Liver (tissue), 3 donors: ENCODE data around the gene ERP44.

Experiments used
- ATF3 ChIP-seq: IDR thresholded peaks from 2 replicates; pipeline ENCODE4 v1.6.1; 2016; ENCODE audit warnings: antibody characterized with exemption
- CTCF ChIP-seq: fragments of 150-350 bp; IDR thresholded peaks from 2 replicates; pipeline ENCODE4 v1.5.1; 2017; ENCODE audit warnings: improper control_type of control experiment, low read depth, low read length; ENCODE audit not compliant: missing input control
- EGR1 ChIP-seq, 2 donors: IDR thresholded peaks; 2 replicates each; pipeline ENCODE4 v1.6.1; 2016 to 2018; ENCODE audit warnings: antibody characterized with exemption in 2 of 2, low read depth in 2 of 2
- FOXA1 ChIP-seq: IDR thresholded peaks from 2 replicates; pipeline ENCODE4 v1.6.1; 2016; ENCODE audit warnings: antibody characterized with exemption
- GABPA ChIP-seq, 2 donors: IDR thresholded peaks in 1 of 2; conservative IDR thresholded peaks in 1 of 2; 2 replicates each; pipeline ENCODE4 v1.6.1; 2016; ENCODE audit warnings: antibody characterized with exemption in 2 of 2, mild to moderate bottlenecking in 1 of 2, moderate library complexity in 1 of 2
- JUND ChIP-seq, 2 donors: IDR thresholded peaks; 2 replicates each; pipeline ENCODE4 v1.6.1; 2016; ENCODE audit warnings: antibody characterized with exemption in 2 of 2
- MAX ChIP-seq: IDR thresholded peaks from 2 replicates; pipeline ENCODE4 v1.6.1; 2016; ENCODE audit warnings: antibody characterized with exemption
- REST ChIP-seq: IDR thresholded peaks from 2 replicates; pipeline ENCODE4 v1.6.1; 2016; ENCODE audit warnings: antibody characterized with exemption, mild to moderate bottlenecking
- SP1 ChIP-seq: IDR thresholded peaks from 2 replicates; pipeline ENCODE4 v1.6.1; 2018; ENCODE audit warnings: antibody characterized with exemption, mild to moderate bottlenecking
- TAF1 ChIP-seq: conservative IDR thresholded peaks from 2 replicates; pipeline ENCODE4 v1.6.1; 2016; ENCODE audit warnings: antibody characterized with exemption, mild to moderate bottlenecking
- YY1 ChIP-seq: IDR thresholded peaks from 2 replicates; pipeline ENCODE4 v1.6.1; 2016; ENCODE audit warnings: antibody characterized with exemption, mild to moderate bottlenecking
- ZBTB33 ChIP-seq: IDR thresholded peaks from 2 replicates; pipeline ENCODE4 v1.6.1; 2016; ENCODE audit warnings: antibody characterized with exemption
- donor health status: healthy.
- donor health status: healthy.

GRCh38 chr9:100052375-100052774, 46.4 kb downstream of the ERP44 start:
- TF ChIP-seq MAX (no peak), CTCF (no peak), ZBTB33 (no peak), TAF1 (no peak), JUND (IDR thresholded peaks at IDR 0.05) (no peak), YY1 (no peak), REST (no peak), ATF3 (no peak), GABPA (IDR thresholded peaks at IDR 0.05 in 1 of 2, conservative IDR thresholded peaks at IDR 0.05 in 1 of 2) (no peak), SP1 (no peak), EGR1 (IDR thresholded peaks at IDR 0.05; ENCODE audit: low read depth in 2 of 2) (no peak), FOXA1 (no peak)
